Panc1 (cell line): Measurements from ENCODE around the gene ADAM12. TPM values are rescaled to one million over a fixed set of nuclear protein-coding genes. Genes with fewer than 3 reads are reported as not detected.

ENCODE experiments used
- ATAC-seq: fragments of 200-7000 bp; cut with Tn5 transposase; 2 replicates; pipeline ENCODE4 v1.9.1; 2020; ENCODE audit warnings: mild to moderate bottlenecking, moderate library complexity
- BruUV-seq: library from RNA; stranded (reverse); fragments of 400-500 nt; replicated peaks from 2 replicates; lab custom pipeline; 2021; lab: Mats Ljungman, UMichigan
- CTCF ChIA-PET: fragments of 300-600 bp; sonication (Branson Sonifier 250); formaldehyde crosslinking; loops from one replicate; lab custom pipeline; 2022; ENCODE audit warnings: antibody characterized with exemption; lab: Charles Lee
- POLR2A ChIA-PET: fragments of 300-600 bp; sonication (Branson Sonifier 250); formaldehyde crosslinking; loops from one replicate; lab custom pipeline; 2022; ENCODE audit warnings: antibody characterized with exemption; lab: Charles Lee
- DNase-seq: peaks from one replicate; pipeline ENCODE4 v3.0.0-alpha.2; 2010; ENCODE audit warnings: low read depth, low spot score
- H3K27ac ChIP-seq: 2 replicates; pipeline ENCODE4 v1.5.1; 2011; ENCODE audit warnings: mild to moderate bottlenecking, low read length, inconsistent platforms
- H3K27me3 ChIP-seq: fragments of 200-500 bp; sonication (Bioruptor generic); 2 replicates; pipeline ENCODE4 v1.6.0; 2014; ENCODE audit warnings: low read length, inconsistent platforms; ENCODE audit not compliant: control insufficient read depth, insufficient read depth
- H3K36me3 ChIP-seq: fragments of 200-500 bp; sonication (Bioruptor generic); 2 replicates; pipeline ENCODE4 v1.5.1; 2014; ENCODE audit warnings: inconsistent platforms, mild to moderate bottlenecking, low read length, moderate library complexity; ENCODE audit not compliant: control insufficient read depth, insufficient read depth
- H3K4me1 ChIP-seq: 2 replicates; pipeline ENCODE4 v1.5.1; 2011; ENCODE audit warnings: inconsistent platforms, mild to moderate bottlenecking, low read length, moderate library complexity; ENCODE audit not compliant: control insufficient read depth, insufficient read depth
- H3K4me3 ChIP-seq, 2 experiments: 2 replicates each; pipeline ENCODE4 v1.5.1; 2011 to 2012; ENCODE audit warnings: low read depth in 2 of 2, low read length in 2 of 2, mild to moderate bottlenecking in 2 of 2, inconsistent platforms in 1 of 2, moderate library complexity in 1 of 2
- H3K9me3 ChIP-seq: fragments of 200-500 bp; sonication (Bioruptor generic); 2 replicates; pipeline ENCODE4 v1.5.1; 2014; ENCODE audit warnings: low read depth, mild to moderate bottlenecking, inconsistent platforms, low read length, moderate library complexity; ENCODE audit not compliant: control insufficient read depth, insufficient read depth
- POLR2AphosphoS5 ChIP-seq: IDR thresholded peaks from 2 replicates; pipeline ENCODE4 v1.6.1; 2012; ENCODE audit warnings: mild to moderate bottlenecking, low read depth, low read length, moderate library complexity
- SIN3A ChIP-seq: IDR thresholded peaks from 2 replicates; pipeline ENCODE4 v1.6.1; 2012; ENCODE audit warnings: low read depth, mild to moderate bottlenecking, low read length, moderate library complexity, borderline replicate concordance; ENCODE audit not compliant: insufficient read depth
- TCF7L2 ChIP-seq: IDR thresholded peaks from 2 replicates; pipeline ENCODE4 v1.6.1; 2011; ENCODE audit warnings: mild to moderate bottlenecking, low read depth, low read length, inconsistent platforms
- in situ Hi-C: cut with HindIII; loops from 2 replicates; pipeline ENCODE4 v1.10.0; 2016; ENCODE audit warnings: low sequenced_read_pairs, low pct_unique_long_range_greater_than_20kb
- intact Hi-C: fragments of 100-400 bp; cut with micrococcal nuclease; formaldehyde crosslinking; loops from one replicate; pipeline ENCODE4 v1.10.0; 2022; ENCODE audit not compliant: unreplicated experiment
- total RNA-seq: library from RNA; stranded (reverse); gene quantifications from one replicate; pipeline ENCODE4 v1.2.1, GENCODE V29; 2021; ENCODE audit not compliant: unreplicated experiment
- TF ChIP-seq, protein P1 (sequence below), 2 experiments: IDR thresholded peaks; 2 replicates each; pipeline ENCODE4 v1.6.1; 2011 to 2012; ENCODE audit warnings: low read depth in 2 of 2, control low read depth in 1 of 2, low read length in 1 of 2, mild to moderate bottlenecking in 1 of 2, moderate library complexity in 1 of 2; ENCODE audit not compliant: insufficient read depth in 1 of 2
- TF ChIP-seq, protein P2 (sequence below): fragments of 450-650 bp; IDR thresholded peaks from 2 replicates; pipeline ENCODE4 v1.5.1; 2017; ENCODE audit warnings: mild to moderate bottlenecking

Gene ADAM12
- total RNA-seq, 1 experiment from 2014 or later, result 0.10 TPM

DNA sequence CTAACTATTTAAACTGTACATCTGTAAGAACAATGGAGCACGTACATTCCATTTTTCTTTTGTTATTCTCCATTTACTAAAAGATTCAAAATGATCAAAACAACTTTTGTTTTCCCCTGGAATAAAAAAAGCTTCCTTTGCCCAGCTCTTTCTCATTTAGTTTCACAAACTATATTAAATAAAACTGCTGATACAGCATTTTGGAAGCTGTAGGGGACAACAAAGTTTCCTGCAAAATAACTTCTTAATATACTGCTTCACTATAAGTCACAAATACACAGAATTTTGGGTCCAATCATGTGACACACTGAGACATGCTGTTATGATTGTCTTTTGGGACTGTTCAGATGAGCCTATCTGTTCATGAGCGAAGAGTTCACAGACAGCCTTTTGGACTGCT lies 222.4 kb downstream of the ADAM12 start:
- BruUV-seq, result no TSS peak
- no peak overlapping the region for H3K4me3 ChIP-seq
- DNase-seq (no peak), ATAC-seq (no peak)
- H3K27me3 ChIP-seq, result no peaks in the 10 kb centered on the region
- TF ChIP-seq SIN3A, result no peak
- TF ChIP-seq, protein P1, sequence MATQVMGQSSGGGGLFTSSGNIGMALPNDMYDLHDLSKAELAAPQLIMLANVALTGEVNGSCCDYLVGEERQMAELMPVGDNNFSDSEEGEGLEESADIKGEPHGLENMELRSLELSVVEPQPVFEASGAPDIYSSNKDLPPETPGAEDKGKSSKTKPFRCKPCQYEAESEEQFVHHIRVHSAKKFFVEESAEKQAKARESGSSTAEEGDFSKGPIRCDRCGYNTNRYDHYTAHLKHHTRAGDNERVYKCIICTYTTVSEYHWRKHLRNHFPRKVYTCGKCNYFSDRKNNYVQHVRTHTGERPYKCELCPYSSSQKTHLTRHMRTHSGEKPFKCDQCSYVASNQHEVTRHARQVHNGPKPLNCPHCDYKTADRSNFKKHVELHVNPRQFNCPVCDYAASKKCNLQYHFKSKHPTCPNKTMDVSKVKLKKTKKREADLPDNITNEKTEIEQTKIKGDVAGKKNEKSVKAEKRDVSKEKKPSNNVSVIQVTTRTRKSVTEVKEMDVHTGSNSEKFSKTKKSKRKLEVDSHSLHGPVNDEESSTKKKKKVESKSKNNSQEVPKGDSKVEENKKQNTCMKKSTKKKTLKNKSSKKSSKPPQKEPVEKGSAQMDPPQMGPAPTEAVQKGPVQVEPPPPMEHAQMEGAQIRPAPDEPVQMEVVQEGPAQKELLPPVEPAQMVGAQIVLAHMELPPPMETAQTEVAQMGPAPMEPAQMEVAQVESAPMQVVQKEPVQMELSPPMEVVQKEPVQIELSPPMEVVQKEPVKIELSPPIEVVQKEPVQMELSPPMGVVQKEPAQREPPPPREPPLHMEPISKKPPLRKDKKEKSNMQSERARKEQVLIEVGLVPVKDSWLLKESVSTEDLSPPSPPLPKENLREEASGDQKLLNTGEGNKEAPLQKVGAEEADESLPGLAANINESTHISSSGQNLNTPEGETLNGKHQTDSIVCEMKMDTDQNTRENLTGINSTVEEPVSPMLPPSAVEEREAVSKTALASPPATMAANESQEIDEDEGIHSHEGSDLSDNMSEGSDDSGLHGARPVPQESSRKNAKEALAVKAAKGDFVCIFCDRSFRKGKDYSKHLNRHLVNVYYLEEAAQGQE (IDR thresholded peaks at IDR 0.05; ENCODE audit: insufficient read depth in 1 of 2, low read depth in 2 of 2, low read length in 1 of 2), result no peak
- TF ChIP-seq, protein P2, sequence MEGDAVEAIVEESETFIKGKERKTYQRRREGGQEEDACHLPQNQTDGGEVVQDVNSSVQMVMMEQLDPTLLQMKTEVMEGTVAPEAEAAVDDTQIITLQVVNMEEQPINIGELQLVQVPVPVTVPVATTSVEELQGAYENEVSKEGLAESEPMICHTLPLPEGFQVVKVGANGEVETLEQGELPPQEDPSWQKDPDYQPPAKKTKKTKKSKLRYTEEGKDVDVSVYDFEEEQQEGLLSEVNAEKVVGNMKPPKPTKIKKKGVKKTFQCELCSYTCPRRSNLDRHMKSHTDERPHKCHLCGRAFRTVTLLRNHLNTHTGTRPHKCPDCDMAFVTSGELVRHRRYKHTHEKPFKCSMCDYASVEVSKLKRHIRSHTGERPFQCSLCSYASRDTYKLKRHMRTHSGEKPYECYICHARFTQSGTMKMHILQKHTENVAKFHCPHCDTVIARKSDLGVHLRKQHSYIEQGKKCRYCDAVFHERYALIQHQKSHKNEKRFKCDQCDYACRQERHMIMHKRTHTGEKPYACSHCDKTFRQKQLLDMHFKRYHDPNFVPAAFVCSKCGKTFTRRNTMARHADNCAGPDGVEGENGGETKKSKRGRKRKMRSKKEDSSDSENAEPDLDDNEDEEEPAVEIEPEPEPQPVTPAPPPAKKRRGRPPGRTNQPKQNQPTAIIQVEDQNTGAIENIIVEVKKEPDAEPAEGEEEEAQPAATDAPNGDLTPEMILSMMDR, result no peak
- TF ChIP-seq TCF7L2, result no peak
- no peak for TF ChIP-seq POLR2AphosphoS5
- H3K27ac ChIP-seq, result no peak overlapping the region
- intact Hi-C loops, result no loop called here
- H3K36me3 ChIP-seq, result no peaks in the 10 kb centered on the region
- CTCF ChIA-PET, result no interaction called here
- H3K4me1 ChIP-seq, result no peaks in the 10 kb centered on the region
- POLR2A ChIA-PET, result no interaction called here
- in situ Hi-C loops, result no loop called here
- H3K9me3 ChIP-seq, result no peaks in the 10 kb centered on the region

DNA sequence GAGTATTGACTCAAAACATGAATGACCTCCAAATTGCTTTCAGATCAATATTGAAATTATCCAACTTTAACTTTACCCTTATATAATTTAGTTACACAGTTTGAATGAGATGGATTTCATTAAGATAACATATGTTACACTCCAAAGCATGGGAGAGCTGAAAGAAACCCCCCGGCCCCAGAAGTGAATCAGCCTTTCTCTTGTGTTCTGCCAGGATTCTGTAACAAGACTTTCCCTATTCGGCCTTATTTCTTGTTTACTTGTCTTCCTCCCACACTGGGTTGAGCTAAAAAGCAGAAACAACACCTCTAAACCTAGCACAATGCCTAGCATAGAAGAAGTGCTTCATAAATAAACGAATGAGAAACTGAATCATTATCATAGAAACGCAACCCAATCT lies 224.8 kb downstream of the ADAM12 start:
- Histone ChIP-seq H3K9me3 (no peaks in the 10 kb centered on the region), H3K36me3 (no peaks in the 10 kb centered on the region), H3K4me3 (no peak overlapping the region), H3K27ac (no peak overlapping the region), H3K4me1 (no peaks in the 10 kb centered on the region), H3K27me3 (no peaks in the 10 kb centered on the region)
- ChIA-PET CTCF (no interaction called here), POLR2A (no interaction called here)
- in situ Hi-C loops, result no loop called here
- no peak for DNase-seq
- no TSS peak for BruUV-seq
- TF ChIP-seq, protein P1 (IDR thresholded peaks at IDR 0.05; ENCODE audit: insufficient read depth in 1 of 2, low read depth in 2 of 2, low read length in 1 of 2), result no peak
- TF ChIP-seq TCF7L2 (no peak), POLR2AphosphoS5 (no peak), SIN3A (no peak)
- TF ChIP-seq, protein P2, result no peak
- ATAC-seq, result no peak
- intact Hi-C loops, result no loop called here
